ENCODE data around the gene MIF.
"Not testable (repeated sequence)": the region's sequence is repeated elsewhere in the genome, so short reads cannot be mapped to it uniquely, and the experiment has no call there.

MIF gene

DNA sequence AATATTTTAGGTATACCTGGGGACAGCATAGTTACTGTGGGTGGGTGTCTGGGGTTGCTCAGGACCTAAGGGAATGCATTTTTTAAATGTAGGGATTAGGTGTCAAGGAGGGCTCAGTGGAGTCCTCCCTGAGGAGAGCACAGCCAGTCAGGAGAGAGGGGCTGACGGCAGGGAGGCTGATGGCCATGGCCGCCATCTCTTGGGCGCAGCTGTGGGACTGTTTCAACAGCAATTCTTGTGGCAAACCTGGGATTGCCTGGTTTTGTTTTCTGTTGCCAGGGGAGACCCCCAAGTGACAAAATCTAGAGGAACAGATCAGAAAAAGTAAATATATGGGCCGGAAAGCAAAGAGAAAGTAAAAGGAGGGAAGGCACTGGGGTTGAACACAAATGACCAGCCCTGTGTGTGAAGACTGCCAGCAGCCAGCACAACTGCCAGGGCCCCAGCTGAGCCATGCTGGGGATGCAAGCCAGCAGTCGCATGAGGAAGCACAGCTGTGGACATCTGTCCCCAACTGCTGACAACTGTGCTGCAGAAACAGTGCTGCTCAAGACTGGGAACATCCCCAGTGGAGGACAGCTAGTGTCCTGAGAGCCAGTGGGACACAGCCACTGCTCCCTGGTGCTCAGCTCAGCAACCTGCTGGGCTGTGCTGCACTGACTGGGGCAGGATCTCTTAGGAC lies 10.5 kb downstream of the MIF start:
- DNase-seq, result no peak

DNA sequence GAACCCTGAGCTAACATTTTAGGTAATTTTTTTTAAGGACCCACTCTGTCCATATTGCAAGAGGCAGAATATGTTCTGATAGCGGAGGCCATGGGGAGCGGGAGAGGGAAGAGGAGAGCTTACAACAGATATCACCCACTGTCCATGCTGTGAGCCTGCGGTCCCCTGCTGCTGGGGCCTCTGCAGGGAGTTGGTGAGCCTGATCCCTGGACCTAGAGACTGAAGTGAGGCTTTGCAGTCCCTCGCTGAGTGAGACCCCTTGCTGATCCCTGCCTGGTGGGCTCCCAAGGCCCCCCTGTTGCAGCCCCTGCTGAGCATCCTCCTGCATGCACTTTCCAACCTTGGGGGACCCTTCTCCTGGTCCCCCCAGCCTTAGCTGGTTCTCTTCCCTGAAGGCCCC lies 12.5 kb downstream of the MIF start:
- DNase-seq, result no peak

- DNase-seq, result not testable (repeated sequence)
Observed at GRCh38 chr22:23907423-23907822, 13.2 kb downstream of the MIF start.

GRCh38 chr22:23908587-23909205 lies 14.5 kb downstream of the MIF start:
- no peak for DNase-seq

DNA sequence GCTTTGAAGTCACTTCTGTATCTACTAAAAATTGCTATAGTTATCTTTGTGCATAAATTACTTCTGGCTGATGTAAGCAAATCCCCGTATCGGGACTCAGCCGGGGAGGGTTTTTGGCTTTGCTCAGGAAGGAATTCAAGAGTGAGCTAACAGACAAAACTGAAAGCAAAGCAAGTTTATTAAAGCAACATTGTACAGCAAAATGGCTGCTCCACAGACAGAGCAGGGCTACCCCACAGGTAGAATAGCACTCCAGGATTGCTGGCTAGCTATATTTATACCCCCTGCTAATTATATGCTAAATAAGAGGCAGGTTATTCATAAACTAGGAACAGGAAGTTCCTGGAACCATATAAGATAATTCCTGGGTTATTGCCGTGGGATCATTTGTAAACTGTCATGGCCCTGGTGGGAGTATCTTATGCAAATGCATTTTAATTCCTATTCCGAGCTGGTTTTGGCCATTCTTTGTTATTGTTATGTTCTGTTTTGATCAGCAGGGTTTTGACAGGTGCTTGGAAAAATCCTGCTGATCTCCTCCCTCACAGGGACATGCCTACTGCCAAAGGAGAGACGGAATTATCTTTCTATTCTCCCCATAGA lies 15.2 kb downstream of the MIF start:
- no peak for DNase-seq

DNA sequence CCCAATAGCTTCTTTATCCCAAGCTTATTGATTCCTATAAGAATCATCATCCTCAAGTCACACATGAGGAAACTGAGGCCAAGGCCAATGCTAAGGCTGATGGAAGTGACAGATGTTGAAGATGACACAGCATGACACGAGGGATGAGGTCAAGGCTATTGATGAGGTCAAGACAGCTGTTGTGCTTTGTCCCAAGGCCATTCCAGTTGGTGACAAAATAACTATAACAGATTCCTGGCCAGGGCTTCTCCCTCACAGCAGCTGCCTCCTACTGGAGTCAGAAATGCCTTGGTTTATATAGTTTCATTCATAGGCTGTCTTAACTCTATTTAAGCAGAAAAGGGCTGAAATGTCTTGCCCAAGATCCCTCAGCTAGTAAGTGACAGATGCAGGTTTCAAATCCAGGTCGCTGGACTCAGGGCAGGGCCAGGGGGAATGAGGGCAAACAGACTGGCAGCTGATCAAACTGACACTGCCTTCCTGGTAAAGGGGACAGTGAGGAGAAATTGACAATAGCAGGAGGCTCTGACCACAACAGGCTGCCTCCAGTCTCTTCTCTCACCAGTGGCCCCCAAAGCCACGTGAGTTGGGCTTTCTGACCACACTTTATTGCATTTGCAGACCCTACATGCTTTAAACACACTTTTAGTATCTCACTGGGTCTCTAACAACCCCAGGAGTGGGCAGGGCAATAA lies 16.5 kb downstream of the MIF start:
- DNase-seq, result no peak

GRCh38 chr22:23911318-23911980 lies 17.3 kb downstream of the MIF start:
- DNase-seq, result peak; percentile 35

GRCh38 chr22:23912293-23912903 lies 18.2 kb downstream of the MIF start:
- no peak for DNase-seq

GRCh38 chr22:23913306-23913660 lies 19.1 kb downstream of the MIF start:
- DNase-seq, result no peak

- peak; percentile 99 for DNase-seq
Observed at GRCh38 chr22:23913661-23914353, 19.6 kb downstream of the MIF start.

GRCh38 chr22:23915290-23915689 lies 21.1 kb downstream of the MIF start:
- no peak for DNase-seq

DNA sequence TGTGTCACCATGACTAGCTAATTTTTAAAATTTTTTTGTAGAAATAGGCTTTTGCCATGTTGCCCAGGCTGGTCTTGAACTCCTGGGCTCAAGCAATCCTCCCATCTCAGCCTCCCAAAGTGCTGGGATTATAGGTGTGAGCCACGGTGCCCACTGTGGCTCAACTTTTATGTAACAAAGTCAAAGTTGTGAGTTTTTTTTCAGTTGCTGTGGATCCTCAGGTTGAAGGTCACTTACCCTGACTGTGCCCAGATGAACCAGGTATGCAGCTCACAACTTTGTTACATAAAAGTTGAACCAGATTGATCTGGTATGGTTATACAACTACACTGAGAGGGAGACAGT lies 26.1 kb downstream of the MIF start:
- not testable (repeated sequence) for DNase-seq

DNA sequence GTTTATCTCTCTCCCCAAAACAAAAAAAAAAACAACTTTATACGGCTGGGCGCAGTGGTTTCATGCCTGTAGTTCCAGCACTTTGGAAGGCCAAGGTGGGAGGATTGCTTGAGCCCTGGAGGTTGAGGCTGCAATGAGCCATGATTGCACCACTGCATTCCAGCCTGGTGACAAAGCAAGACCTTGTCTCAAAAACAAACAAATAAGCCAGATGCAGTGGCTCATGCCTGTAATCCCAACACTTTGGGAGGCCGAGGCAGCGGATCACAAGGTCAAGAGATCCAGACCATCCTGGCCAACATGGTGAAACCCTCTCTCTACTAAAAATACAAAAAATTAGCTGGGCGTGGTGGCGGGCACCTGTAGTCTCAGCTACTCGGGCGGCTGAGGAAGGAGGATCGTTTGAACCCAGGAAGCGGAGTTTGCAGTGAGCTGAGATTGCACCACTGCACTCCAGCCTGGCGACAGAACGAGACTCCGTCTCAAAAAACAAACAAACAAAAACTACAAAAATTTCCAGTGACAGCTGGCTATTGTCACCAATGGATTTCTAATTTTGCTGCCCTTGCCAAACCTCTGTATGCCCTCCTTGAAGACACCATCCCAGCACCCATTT lies 27.5 kb downstream of the MIF start:
- DNase-seq, result not testable (repeated sequence)

DNA sequence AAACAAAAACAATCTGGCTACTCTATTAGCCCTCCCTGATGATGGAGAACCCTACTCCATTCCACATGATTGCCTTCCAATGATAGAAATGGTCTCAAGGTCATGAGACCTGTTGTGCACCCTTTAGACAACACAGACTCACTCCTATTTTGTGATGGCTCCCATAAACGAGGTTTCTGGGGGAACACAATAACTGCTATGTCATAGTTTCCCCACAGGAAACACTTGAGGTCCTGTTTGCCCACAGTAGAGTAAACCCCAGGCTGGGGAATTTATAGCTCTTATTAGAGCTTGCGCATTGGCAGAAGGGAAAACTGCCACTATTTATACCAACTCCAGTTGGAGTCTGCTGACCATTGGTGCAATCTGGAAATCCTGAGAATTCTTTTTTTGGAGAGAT lies 28.7 kb downstream of the MIF start:
- no peak for DNase-seq

- no peak for DNase-seq
Observed at GRCh38 chr22:23925020-23925606, 30.9 kb downstream of the MIF start.

DNA sequence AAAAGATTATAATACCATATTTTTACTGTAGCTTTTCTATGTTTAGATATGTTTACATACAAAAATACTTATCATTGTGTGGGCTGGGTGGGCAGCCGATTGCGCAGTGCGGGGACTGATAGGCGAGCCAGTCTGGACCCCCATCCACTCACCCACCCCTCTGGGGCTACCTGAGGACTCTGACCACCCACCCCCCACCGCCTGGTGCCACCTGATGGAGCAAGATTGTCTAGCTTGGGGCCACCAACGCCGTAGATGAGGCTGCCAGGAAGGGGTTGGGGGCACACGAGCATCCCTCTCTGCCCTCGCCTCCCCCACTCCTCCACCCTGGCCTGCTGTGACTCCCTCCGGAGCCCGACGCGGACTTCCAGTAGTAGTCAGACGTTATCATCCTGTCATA lies 32.4 kb downstream of the MIF start:
- no peak for DNase-seq

DNA sequence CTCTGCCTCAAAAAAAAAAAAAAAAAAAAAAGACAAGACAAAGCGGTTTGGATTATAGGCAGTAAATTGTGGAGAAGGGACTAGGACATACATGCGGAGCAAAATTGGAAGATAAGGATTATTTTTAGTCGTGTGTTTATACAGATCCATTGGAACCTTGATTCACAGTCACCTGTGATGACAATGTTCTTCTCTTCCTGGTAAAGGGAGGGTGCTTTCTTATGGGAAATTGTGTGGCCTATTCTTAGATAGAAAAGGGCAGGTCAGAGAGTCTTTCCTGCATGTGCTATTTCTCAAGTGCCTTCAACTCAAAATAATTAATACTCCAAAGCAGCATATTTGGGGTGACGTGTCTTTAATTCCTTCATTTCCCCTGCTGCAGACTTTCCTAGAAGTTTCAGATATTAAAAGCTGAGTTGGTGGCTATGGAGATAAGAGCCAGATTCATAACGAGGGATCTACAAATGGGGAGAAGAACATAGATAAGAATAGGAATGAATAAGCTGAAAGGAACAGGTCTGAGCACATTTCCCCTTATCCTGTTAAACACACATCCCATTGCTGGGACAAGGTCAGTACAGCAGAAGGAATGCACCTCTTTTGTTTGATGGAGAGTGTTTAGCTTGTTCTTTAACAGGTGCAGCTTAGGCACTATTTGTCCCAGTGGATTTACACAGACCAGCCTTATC lies 44.3 kb downstream of the MIF start:
- peak; percentile 68 for DNase-seq

- DNase-seq, result no peak
Observed at GRCh38 chr22:23939017-23939357, 44.8 kb downstream of the MIF start.

DNA sequence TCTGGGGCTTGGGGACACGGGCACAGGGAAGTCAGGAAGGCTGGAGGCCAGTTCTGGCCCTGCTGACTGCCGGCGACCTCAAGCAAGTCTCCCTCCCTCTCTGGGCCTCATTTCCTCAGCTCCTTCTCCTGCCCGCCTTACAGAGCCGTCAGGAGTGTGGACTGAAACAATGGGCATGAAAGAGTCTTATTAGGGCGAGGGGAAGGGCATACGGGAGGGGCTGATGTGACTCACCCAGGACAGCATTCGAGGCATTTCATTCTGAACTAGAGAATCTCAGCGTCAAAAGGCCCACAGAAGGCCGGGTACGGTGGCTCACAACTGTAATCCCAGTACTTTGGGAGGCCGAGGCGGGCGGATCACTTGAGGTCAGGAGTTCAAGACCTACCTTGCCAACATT lies 46.0 kb downstream of the MIF start:
- not testable (repeated sequence) for DNase-seq
